Keratinocyte (primary cell): ENCODE results near the gene POLR1A. TPM values are rescaled to one million over a fixed set of nuclear protein-coding genes. Genes with fewer than 3 reads are reported as not detected.

Experiments used
- DNase-seq: peaks from one replicate; pipeline ENCODE4 v3.0.0-alpha.2; 2011; ENCODE audit warnings: low read depth, missing footprints, low spot score
- FAIRE-seq: peaks from 2 replicates; lab custom pipeline; 2011; peaks lifted over from hg19 to GRCh38; lab: Jason Lieb, UNC
- H2AFZ ChIP-seq: 2 replicates; pipeline ENCODE4 v1.6.0; 2012; ENCODE audit warnings: low read length, control low read depth, inconsistent platforms; ENCODE audit not compliant: control insufficient read depth
- H3K27ac ChIP-seq: 2 replicates; pipeline ENCODE4 v1.5.1; 2011; ENCODE audit warnings: low read length; ENCODE audit not compliant: control insufficient read depth, insufficient read depth
- H3K27me3 ChIP-seq: 3 replicates; pipeline ENCODE4 v1.6.0; 2011; ENCODE audit warnings: low read length; ENCODE audit not compliant: control insufficient read depth, insufficient read depth; ENCODE audit errors: extremely low read depth
- H3K36me3 ChIP-seq, 2 experiments: 2 replicates in 1 of 2; 3 replicates in 1 of 2; pipeline ENCODE4 v1.5.1; 2011; ENCODE audit warnings: low read length in 2 of 2, mild to moderate bottlenecking in 1 of 2; ENCODE audit not compliant: control insufficient read depth in 2 of 2, insufficient read depth in 2 of 2; ENCODE audit errors: extremely low read depth in 1 of 2
- H3K4me1 ChIP-seq: 3 replicates; pipeline ENCODE4 v1.5.1; 2011; ENCODE audit warnings: low read length; ENCODE audit not compliant: control insufficient read depth, insufficient read depth; ENCODE audit errors: extremely low read depth
- H3K4me2 ChIP-seq: 3 replicates; pipeline ENCODE4 v1.6.0; 2011; ENCODE audit warnings: low read depth, low read length; ENCODE audit not compliant: control insufficient read depth, insufficient read depth; ENCODE audit errors: extremely low read depth
- H3K4me3 ChIP-seq, 3 experiments: fragments of 200-600 bp in 1 of 3; sonication (generic) in 1 of 3; 2 replicates in 2 of 3; 3 replicates in 1 of 3; pipeline ENCODE4 v1.5.1; 2011 to 2016; ENCODE audit warnings: low read length in 3 of 3, mild to moderate bottlenecking in 3 of 3, control low read depth in 2 of 3, inconsistent platforms in 1 of 3, low read depth in 1 of 3, mixed read lengths in 1 of 3, mixed run types in 1 of 3, moderate library complexity in 1 of 3; ENCODE audit not compliant: control insufficient read depth in 2 of 3, insufficient read depth in 2 of 3; ENCODE audit errors: extremely low read depth in 1 of 3
- H3K79me2 ChIP-seq: 2 replicates; pipeline ENCODE4 v1.6.0; 2012; ENCODE audit warnings: low read length; ENCODE audit not compliant: control insufficient read depth, insufficient read depth
- H3K9ac ChIP-seq: 3 replicates; pipeline ENCODE4 v1.6.0; 2011; ENCODE audit warnings: low read length; ENCODE audit not compliant: control insufficient read depth, insufficient read depth; ENCODE audit errors: extremely low read depth
- H3K9me1 ChIP-seq: 3 replicates; pipeline ENCODE4 v1.6.0; 2011; ENCODE audit warnings: low read length; ENCODE audit not compliant: control insufficient read depth, insufficient read depth; ENCODE audit errors: extremely low read depth
- H3K9me3 ChIP-seq: 2 replicates; pipeline ENCODE4 v1.5.1; 2012; ENCODE audit warnings: low read depth, low read length; ENCODE audit not compliant: control insufficient read depth
- H4K20me1 ChIP-seq: 3 replicates; pipeline ENCODE4 v1.6.0; 2011; ENCODE audit warnings: low read length; ENCODE audit not compliant: control insufficient read depth, insufficient read depth; ENCODE audit errors: extremely low read depth
- CTCF ChIP-seq, 3 experiments: IDR thresholded peaks in 1 of 3; conservative IDR thresholded peaks in 1 of 3; optimal IDR thresholded peaks in 1 of 3; 2 replicates in 2 of 3; 3 replicates in 1 of 3; pipeline versions ENCODE3 to v1.5.1; 2011; ENCODE audit warnings: low read length in 3 of 3, mild to moderate bottlenecking in 3 of 3, moderate library complexity in 2 of 3, control low read depth in 1 of 3, inconsistent platforms in 1 of 3; ENCODE audit not compliant: insufficient read depth in 2 of 3; ENCODE audit errors: extremely low read depth in 1 of 3
- EZH2 ChIP-seq: IDR thresholded peaks from one replicate; pipeline ENCODE4 v1.6.1; 2012; ENCODE audit warnings: inconsistent platforms, mild to moderate bottlenecking, low read length, moderate library complexity
- dilution Hi-C: fragments of 300-500 bp; cut with MboI; formaldehyde crosslinking; loops from one replicate; pipeline ENCODE4 v1.7.0; 2020; ENCODE audit warnings: low sequenced_read_pairs; ENCODE audit not compliant: extremely low pct_ligation_motif_present
- polyA plus RNA-seq, 5 experiments: library from polyadenylated mRNA; depleted of rRNA in 3 of 5; stranded (reverse) in 3 of 5; stranded (forward) in 1 of 5; unstranded in 1 of 5; fragments of >200 nt; gene quantifications; 1 replicate in 1 of 5; 2 replicates in 3 of 5; 3 replicates in 1 of 5; pipeline versions ENCODE4 v1.2.1 to v1.2.3, GENCODE V29; 2011 to 2012; ENCODE audit warnings: missing spikeins in 2 of 5, low read depth in 1 of 5, low replicate concordance in 1 of 5

POLR1A gene
- polyA plus RNA-seq, 1 donor (not counting 4 experiments of a cell fraction or from before 2014, with no cell fraction given), result 16.1 TPM

GRCh38 chr2:86143307-86143706, 37.6 kb upstream of the POLR1A start:
- DNase-seq (no peak), FAIRE-seq (no peak)
- Histone ChIP-seq H3K9ac (no peak overlapping the region), H3K4me3 (no peak overlapping the region), H3K9me3 (no peaks in the 10 kb centered on the region), H3K27me3 (no peaks in the 10 kb centered on the region), H3K4me1 (no peaks in the 10 kb centered on the region), H3K27ac (no peak overlapping the region), H3K9me1 (no peaks in the 10 kb centered on the region), H4K20me1 (no peaks in the 10 kb centered on the region), H3K79me2 (no peaks in the 10 kb centered on the region), H3K4me2 (no peak overlapping the region), H3K36me3 (peaks cover 21 to 34% of the 10 kb centered on the region in 2 experiments), H2AFZ (no peak overlapping the region)
- dilution Hi-C loops, result no loop called here
- TF ChIP-seq EZH2 (no peak), CTCF (optimal IDR thresholded peaks at IDR 0.05 in 1 of 3, IDR thresholded peaks at IDR 0.05 in 1 of 3, conservative IDR thresholded peaks at IDR 0.05 in 1 of 3; ENCODE audit: extremely low read depth in 1 of 3, insufficient read depth in 2 of 3, low read length in 3 of 3) (no peak)

GRCh38 chr2:86142436-86143257, 37.0 kb upstream of the POLR1A start:
- no peak for DNase-seq
- no peak for FAIRE-seq

More at GRCh38 chr2:86142436-86143257, 37.0 kb upstream of the POLR1A start:
- peaks cover 23 to 35% of the 10 kb centered on the region in 2 experiments for H3K36me3 ChIP-seq
- no peaks in the 10 kb centered on the region for H3K9me1 ChIP-seq
- no peak overlapping the region for H2AFZ ChIP-seq
- no peaks in the 10 kb centered on the region for H3K27me3 ChIP-seq
- dilution Hi-C loops, result no loop called here
- H3K4me2 ChIP-seq, result no peak overlapping the region
- no peaks in the 10 kb centered on the region for H3K9me3 ChIP-seq
- no peaks in the 10 kb centered on the region for H3K79me2 ChIP-seq
- TF ChIP-seq CTCF (optimal IDR thresholded peaks at IDR 0.05 in 1 of 3, IDR thresholded peaks at IDR 0.05 in 1 of 3, conservative IDR thresholded peaks at IDR 0.05 in 1 of 3; ENCODE audit: extremely low read depth in 1 of 3, insufficient read depth in 2 of 3, low read length in 3 of 3) (no peak), EZH2 (no peak)
- no peaks in the 10 kb centered on the region for H3K4me1 ChIP-seq
- H3K27ac ChIP-seq, result no peak overlapping the region
- H3K9ac ChIP-seq, result no peak overlapping the region
- no peaks in the 10 kb centered on the region for H4K20me1 ChIP-seq
- H3K4me3 ChIP-seq, result no peak overlapping the region
